ENCODE data around the gene APBA2. TPM values are rescaled to one million over a fixed set of nuclear protein-coding genes. Genes with fewer than 3 reads are reported as not detected.

The APBA2 gene
- total and polyA plus RNA-seq, 7 donors, result 0.46 to 10.7 (median 1.5) TPM

- no peak for DNase-seq
- Histone ChIP-seq H3K4me3 (no peak overlapping the region), H3K9me3 (no peaks in the 10 kb centered on the region), H3K36me3 (no peaks in the 10 kb centered on the region), H3K4me1 (peaks cover 0 to 14% (median 12%) of the 10 kb centered on the region in 4 donors), H3K27me3 (peaks cover 0 to 28% (median 5%) of the 10 kb centered on the region in 3 donors), H3K27ac (no peak overlapping the region)
- intact Hi-C loops (cut with DNase I), result no loop called here
- 86 to 90% methylated on average over 20 of the region's 20 CpGs for WGBS, 2 donors
- TF ChIP-seq, protein P1, sequence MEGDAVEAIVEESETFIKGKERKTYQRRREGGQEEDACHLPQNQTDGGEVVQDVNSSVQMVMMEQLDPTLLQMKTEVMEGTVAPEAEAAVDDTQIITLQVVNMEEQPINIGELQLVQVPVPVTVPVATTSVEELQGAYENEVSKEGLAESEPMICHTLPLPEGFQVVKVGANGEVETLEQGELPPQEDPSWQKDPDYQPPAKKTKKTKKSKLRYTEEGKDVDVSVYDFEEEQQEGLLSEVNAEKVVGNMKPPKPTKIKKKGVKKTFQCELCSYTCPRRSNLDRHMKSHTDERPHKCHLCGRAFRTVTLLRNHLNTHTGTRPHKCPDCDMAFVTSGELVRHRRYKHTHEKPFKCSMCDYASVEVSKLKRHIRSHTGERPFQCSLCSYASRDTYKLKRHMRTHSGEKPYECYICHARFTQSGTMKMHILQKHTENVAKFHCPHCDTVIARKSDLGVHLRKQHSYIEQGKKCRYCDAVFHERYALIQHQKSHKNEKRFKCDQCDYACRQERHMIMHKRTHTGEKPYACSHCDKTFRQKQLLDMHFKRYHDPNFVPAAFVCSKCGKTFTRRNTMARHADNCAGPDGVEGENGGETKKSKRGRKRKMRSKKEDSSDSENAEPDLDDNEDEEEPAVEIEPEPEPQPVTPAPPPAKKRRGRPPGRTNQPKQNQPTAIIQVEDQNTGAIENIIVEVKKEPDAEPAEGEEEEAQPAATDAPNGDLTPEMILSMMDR (IDR thresholded peaks at IDR 0.05), result no peak
Observed at GRCh38 chr15:29117778-29118177, 232.0 kb downstream of the APBA2 start.

- intact Hi-C loops (cut with DNase I), result no loop called here
- Histone ChIP-seq H3K27me3 (peaks cover 0 to 10% (median 0%) of the 10 kb centered on the region in 3 donors), H3K9me3 (no peaks in the 10 kb centered on the region), H3K27ac (no peak overlapping the region), H3K4me1 (peaks cover 0 to 11% (median 10%) of the 10 kb centered on the region in 4 donors), H3K4me3 (no peak overlapping the region), H3K36me3 (no peaks in the 10 kb centered on the region)
- no peak for DNase-seq
- WGBS, 2 donors, result 65 to 78% methylated on average over 8 of the region's 8 CpGs
- TF ChIP-seq, protein P1 (IDR thresholded peaks at IDR 0.05), result no peak
Observed at GRCh38 chr15:29119847-29120246, 234.1 kb downstream of the APBA2 start.

DNA sequence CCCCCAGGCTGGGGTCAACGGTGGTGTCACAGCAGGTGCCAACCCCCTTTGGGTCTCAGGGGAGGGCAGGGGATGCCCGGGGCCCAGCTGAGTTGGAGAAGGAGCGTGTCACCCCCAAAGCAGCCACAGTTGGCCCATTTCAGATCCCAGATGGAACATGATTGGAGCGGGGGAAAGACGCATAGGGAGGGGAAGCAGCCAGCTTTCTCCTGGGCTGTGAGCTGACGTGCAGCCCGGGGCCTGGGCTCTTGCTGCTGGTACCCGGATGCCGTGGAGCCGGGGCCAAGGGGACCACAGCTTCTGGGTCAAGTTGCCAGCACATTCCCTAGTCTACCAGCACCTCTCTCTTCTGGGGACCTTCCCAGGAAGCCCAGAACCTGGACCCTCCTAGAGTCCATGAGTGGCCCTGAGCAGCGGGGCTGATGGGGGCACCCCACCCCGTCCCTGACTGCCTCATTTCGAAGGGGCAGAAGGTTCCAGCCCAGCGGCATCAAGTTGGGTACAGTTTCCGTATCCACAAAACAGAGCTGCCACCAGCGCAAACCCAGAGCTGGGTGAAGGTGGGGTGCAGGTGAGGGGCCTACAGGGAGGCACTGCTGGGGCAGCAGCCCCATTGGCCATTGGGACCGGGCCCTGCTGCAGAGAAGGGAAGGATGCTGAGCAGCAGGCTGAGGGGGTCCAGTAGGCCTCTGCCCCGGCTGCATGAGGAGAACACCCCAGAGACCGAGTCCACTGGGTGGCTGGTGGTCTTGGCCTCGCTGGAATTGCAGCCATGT is 235.0 kb downstream of the APBA2 start:
- intact Hi-C loops (cut with DNase I), result no loop called here
- no peak for DNase-seq
- Histone ChIP-seq H3K4me3 (no peak overlapping the region), H3K9me3 (no peaks in the 10 kb centered on the region), H3K27ac (no peak overlapping the region), H3K36me3 (no peaks in the 10 kb centered on the region), H3K4me1 (peaks cover 0 to 2% (median 1%) of the 10 kb centered on the region in 4 donors), H3K27me3 (peaks cover 0 to under 1% (median 0%) of the 10 kb centered on the region in 3 donors)
- TF ChIP-seq, protein P1 (IDR thresholded peaks at IDR 0.05), result no peak
- no peak for TF ChIP-seq POLR2A (IDR thresholded peaks at IDR 0.05)
- no peak for TF ChIP-seq POLR2AphosphoS5 (IDR thresholded peaks at IDR 0.05)
- no peak for TF ChIP-seq EP300 (IDR thresholded peaks at IDR 0.05)
- 89 to 93% methylated on average over 20 of the region's 20 CpGs for WGBS, 2 donors

DNA sequence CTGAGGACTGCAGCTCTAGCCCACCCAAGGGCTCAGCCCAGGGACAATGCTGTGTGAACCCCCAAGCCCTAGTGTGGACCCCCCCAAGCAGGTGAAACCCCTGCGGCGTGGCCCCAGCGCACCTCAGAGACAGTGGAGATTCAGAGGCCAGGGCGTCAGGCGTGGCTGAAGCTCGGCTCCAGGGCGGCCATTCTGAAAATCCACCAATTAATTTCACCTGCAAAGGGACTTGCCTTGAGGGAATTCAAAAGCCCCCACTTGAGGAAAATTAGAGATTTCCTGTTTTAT is 235.5 kb downstream of the APBA2 start:
- Histone ChIP-seq H3K27ac (no peak overlapping the region), H3K27me3 (no peaks in the 10 kb centered on the region), H3K4me3 (no peak overlapping the region), H3K4me1 (no peaks in the 10 kb centered on the region), H3K36me3 (no peaks in the 10 kb centered on the region), H3K9me3 (no peaks in the 10 kb centered on the region)
- TF ChIP-seq POLR2A (IDR thresholded peaks at IDR 0.05) (no peak), POLR2AphosphoS5 (IDR thresholded peaks at IDR 0.05) (no peak)
- TF ChIP-seq, protein P1 (IDR thresholded peaks at IDR 0.05), result no peak
- no peak for DNase-seq
- WGBS, 2 donors, result 82 to 88% methylated on average over 7 of the region's 7 CpGs
- intact Hi-C loops (cut with DNase I), result no loop called here

- no peak for DNase-seq
- Histone ChIP-seq H3K27me3 (no peaks in the 10 kb centered on the region), H3K9me3 (no peaks in the 10 kb centered on the region), H3K4me3 (no peak overlapping the region), H3K4me1 (no peaks in the 10 kb centered on the region), H3K36me3 (no peaks in the 10 kb centered on the region), H3K27ac (no peak overlapping the region)
- 74 to 87% methylated on average over 9 of the region's 9 CpGs for WGBS, 2 donors
- intact Hi-C loops (cut with DNase I), result no loop called here
- no peak for TF ChIP-seq POLR2A (IDR thresholded peaks at IDR 0.05)
- TF ChIP-seq, protein P1 (IDR thresholded peaks at IDR 0.05), result no peak
- TF ChIP-seq EP300 (IDR thresholded peaks at IDR 0.05), result no peak
- no peak for TF ChIP-seq POLR2AphosphoS5 (IDR thresholded peaks at IDR 0.05)
Observed at GRCh38 chr15:29121907-29122306, 236.1 kb downstream of the APBA2 start.

Measured in sigmoid colon (tissue), 7 donors.